ENCODE data around the gene LDAH.
"Not testable (repeated sequence)": the region's sequence is repeated elsewhere in the genome, so short reads cannot be mapped to it uniquely, and the experiment has no call there.

LDAH gene

DNA sequence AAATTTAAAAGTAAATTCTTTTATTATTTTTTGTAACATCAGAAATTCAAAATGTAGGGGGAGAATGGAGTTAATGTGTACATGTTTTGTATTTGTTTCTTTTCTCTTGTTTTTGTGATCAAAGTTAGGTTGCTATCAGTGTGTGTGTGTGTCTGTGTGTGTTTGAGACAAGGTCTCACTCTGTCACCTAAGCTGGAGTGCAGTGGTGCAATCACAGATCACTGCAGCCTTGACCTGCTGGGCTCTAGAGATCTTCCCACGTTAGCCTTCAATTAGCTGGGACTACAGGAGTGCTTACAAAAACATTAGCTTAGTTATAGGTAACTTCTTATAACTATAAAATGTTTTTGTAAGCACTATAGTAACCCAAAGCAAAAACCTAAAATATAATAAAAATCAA, 105.3 kb downstream of the LDAH start:
- no peak for DNase-seq

DNA sequence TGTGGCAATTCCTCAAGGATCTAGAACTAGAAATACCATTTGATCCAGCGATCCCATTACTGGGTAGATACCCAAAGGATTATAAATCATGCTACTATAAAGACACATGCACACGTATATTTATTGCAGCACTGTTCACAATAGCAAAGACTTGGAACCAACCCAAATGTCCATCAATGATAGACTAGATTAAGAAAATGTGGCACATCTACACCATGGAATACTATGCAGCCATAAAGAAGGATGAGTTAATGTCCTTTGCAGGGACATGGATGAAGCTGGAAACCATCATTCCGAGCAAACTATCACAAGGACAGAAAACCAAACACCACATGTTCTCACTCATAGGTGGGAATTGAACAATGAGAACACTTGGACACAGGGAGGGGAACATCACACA, 106.7 kb downstream of the LDAH start:
- not testable (repeated sequence) for DNase-seq

DNA sequence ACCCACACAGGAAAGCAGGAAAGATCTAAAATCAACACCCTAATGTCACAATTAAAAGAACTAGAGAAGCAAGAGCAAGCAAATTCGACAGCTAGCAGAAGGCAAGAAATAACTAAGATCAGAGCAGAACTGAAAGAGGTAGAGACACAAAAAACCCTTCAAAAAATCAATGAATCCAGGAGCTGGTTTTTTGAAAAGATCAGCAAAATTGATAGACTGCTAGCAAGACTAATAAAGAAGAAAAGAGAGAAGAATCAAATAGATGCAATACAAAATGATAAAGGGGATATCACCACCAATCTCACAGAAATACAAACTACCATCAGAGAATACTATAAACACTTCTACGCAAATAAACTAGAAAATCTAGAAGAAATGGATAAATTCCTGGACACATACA, 108.5 kb downstream of the LDAH start:
- DNase-seq, result not testable (repeated sequence)

DNA sequence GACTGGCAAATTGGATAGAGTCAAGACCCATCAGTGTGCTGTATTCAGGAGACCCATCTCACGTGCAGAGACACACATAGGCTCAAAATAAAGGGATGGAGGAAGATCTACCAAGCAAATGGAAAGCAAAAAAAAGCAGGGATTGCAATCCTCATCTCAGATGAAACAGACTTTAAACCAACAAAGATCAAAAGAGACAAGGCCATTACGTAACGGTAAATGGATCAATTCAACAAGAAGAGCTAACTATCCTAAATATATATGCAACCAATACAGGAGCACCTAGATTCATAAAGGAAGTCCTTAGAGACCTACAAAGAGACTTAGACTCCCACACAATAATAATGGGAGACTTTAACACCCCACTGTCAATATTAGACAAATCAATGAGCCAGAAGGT, 109.3 kb downstream of the LDAH start:
- not testable (repeated sequence) for DNase-seq

DNA sequence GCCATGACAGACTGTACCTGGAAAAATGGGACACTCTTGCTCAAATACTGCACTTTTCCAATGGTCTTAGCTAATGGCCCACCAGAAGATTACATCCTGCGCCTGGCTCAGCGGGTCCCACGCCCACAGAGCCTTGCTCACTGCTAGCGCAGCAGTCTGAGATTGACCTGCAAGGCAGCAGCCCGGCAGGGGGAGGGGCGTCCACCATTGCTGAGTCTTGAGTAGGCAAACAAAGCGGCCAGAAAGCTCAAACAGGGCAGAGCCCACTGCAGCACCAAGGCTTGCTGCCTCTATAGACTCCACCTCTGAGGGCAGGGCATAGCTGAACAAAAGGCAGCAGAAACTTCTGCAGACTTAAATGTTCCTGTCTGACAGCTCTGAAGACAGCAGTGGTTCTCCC, 111.3 kb downstream of the LDAH start:
- not testable (repeated sequence) for DNase-seq

DNA sequence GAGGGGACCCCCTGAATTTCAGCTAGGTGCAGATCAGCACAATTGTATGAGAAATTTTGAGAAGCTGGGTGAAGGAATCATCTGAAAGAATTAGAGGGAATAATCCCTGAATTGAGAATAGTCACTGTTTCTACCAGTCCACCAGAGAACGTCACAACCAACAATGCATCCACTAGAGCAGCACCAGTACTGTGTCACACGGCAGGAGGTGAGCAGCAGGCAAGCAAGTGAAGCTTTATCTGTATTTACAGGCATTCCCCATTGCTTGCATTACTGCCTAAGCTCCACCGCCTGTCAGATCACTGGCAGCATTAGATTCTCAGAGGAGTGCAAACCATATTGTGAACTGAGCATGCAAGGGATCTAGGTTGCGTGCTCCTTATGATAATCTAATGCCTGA, 115.3 kb downstream of the LDAH start:
- DNase-seq, result no peak

DNA sequence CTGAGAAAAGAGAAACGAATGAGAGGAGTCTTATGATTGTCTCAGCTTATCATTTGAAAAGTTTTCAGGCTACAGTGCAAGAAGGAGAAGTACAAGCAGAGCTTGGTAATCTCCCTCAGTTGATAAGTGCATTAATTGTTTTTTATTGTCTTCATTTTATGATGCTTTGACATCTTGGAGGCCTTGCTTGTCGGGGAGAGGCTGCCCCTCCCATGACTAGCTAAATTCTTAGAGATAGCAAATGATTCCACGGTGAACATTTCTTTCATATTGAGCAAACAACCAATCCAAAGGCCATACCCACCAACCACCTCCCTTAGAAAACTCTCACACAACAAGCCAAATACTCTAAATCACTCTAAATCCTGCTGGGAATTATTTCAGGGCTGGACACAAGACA, 116.1 kb downstream of the LDAH start:
- no peak for DNase-seq

DNA sequence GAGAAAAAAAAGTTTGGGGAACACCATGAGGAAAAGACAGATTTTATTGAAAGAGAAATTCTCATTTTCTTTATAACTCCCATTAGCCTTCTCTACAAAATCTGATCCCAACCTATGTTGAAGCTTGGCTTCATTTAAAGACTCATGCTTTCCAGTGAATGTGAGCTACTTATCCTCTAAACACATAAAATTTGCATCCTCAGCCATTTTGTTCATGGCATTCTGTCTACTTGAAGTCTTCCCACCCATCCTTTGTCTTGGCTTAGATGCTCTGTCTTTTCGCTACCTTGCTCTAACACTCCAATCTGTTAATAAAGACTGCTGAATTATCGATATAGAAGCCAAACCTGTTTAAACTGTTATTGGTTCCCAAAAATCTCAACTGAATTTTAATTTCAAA, 116.7 kb downstream of the LDAH start:
- DNase-seq, result no peak

DNA sequence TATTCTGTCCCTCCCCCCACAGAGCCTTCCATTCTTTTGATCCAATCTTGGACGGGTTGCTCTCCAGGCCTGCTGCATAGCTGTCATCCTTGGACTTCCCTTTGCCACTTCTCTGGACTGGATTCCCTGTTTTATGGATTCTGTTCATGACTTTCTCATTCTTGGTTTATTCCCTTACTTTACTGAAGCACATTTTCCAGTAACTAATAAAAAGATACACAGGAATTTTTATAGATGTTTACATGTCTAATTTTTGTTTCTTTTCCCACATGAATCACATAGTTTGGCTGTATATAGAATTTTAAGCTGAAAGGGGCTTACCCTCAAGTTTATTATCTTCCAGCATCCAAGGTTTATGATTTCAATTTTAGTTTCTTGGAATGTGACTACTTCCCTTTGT, 118.0 kb downstream of the LDAH start:
- no peak for DNase-seq

DNA sequence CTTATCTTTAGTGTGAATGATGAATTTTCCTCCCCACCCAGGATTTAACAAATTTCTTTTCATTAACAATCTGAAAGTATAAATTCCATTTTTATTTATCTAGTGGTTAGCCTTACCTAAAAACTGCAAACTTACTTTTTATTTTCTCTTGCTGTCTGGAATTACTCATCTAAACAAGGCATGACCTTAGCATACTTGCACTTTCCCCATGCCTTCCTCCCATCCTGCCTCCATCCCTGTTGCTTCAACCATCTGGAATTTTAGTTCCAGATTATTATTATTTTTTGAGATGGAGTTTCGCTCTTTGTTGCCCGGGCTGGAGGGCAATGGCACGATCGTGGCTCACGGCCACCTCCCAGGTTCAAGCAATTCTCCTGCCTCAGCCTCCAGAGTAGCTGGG, 120.3 kb downstream of the LDAH start:
- no peak for DNase-seq

DNA sequence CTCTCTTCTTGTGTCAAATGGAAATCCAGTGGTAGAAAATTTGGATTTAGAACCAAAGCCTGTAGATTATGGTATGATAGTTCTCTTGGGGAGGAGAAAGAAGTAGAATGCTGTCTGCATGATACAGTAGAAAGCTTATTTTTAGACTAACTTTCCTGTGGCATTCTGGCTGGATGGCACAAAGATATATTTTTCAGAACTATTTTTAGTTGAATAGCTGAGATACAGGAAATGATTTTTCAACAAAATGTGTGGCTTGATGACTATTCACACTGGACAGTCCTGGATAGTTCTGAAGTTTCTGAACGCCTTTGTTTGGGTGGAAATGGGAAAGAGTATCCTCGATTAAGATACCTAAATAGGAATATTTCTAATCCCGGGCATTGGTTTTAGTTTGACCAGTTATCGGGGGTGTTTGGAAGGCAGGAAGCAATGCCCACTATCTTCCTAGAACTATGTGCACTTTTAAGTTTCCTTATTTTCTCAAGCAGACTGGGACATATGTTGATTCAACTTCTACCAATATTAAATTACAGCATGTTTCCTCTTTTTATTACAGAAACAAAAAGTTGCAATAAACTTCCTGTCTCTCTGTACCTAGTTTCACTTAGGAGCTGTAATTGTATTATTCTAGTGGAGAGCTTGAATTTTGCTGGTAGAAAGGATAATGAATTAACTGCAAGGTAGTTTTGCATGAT, 123.8 kb downstream of the LDAH start:
- no peak for DNase-seq

DNA sequence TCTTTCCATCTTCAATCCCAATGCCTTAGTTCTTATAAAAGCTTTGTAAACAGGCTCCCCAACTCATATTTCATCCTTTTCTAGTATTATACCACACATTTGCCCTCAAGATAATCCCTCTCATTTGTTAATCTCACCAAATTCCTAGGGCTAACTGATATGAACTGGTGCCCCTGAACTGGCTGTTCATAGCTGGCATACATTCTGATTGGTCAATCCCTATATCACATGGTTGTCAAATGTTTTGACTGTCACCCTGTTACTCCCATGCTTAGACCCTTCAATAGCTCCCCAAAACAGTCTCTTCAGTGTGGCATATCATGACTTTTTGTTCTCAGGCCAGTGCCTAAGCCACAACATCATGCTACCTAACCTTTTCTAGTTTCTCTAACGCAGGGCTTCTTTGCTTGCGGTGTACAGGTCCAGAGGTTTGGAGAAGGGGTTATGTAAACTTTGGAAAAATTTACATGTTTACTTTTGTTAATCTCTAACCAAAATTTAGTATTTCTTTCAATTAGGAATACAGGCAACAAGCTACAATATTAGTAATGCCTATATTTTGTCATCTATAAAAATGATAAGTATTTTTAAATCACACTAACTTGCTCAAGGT, 125.5 kb downstream of the LDAH start:
- no peak for DNase-seq

DNA sequence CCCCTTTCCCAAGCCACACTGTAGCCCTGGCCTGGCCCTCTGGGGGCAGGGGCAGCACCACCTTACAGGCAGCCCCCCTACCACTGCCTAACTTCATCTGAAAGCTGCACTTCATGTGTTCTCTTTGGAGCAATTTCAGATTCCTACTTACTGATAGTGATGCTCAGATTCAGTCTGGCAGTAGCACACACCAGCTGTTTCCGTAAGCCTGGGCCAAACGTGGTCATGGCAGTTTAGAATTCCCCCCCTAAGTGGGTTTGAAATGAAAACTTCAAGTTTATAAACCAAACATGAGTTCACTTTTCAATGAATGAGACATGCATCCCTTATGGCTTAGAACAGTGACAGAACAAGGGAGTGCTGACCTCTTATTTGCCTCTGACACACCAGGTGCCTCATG, 126.5 kb downstream of the LDAH start:
- no peak for DNase-seq

DNA sequence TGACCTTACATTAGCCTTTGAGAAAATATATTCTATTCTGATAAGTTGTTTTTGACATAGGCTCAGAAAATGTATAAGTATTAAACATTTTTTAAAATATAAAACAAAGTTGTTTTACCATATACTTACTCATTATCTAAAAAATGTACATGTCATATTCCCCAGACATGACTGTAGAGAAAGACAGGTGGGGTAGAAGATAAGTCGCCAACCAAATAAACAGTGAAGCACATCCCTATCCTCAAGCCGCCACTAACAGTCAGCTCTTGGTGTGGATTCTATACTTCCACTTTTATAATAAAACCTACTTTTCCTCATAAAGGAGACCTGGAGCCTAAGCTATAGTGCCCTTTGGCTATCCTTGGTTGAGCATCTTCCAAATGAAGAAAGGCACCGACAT, 129.6 kb downstream of the LDAH start:
- DNase-seq, result no peak

DNA sequence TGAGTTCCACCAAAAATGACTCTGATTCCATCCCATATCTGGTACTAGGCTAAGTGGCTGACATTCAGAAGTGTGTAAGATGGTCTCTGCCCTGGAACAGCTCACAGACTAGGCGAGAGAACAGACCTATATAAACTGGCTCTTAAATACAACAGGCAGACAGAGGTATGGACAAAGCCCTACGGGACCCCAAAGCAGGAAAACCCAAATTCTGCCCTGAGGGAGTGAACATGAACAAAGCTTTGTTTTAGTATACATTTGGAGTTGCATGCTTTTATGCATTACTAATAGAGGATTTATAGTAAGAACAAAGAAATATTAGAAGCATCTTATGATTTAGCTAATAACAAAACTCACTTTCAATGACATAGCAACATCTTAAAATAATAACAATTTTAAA, 130.8 kb downstream of the LDAH start:
- DNase-seq, result no peak

DNA sequence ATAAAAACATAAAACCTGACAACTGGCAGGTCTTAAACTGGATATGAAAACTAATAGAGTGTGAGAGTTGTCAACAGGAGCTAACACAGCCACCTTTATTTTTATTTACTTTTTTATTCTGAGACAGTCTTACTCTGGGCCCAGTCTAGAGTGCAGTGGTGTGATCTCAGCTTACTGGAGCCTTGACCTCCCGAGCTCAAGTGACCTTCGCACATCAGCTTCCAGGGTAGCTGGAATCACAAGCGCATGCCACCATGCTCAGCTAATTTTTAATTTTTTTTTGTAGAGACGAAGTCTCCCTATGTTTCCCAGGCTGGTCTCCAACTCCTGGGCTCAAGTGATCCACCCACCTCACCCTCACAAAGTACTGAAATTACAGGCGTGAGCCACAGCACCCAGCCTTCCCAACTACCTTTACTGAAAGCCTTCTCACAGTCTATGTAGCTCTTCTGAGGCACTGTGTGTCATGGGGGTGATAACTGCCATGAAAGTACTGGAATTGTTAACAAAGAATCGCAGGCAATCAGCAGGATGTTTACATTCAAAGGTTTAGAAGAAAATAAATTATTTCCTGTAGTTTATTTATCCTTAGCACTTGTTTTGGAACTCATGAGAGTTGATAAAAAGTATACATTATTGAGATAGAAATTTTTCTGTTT, 131.7 kb downstream of the LDAH start:
- no peak for DNase-seq

DNA sequence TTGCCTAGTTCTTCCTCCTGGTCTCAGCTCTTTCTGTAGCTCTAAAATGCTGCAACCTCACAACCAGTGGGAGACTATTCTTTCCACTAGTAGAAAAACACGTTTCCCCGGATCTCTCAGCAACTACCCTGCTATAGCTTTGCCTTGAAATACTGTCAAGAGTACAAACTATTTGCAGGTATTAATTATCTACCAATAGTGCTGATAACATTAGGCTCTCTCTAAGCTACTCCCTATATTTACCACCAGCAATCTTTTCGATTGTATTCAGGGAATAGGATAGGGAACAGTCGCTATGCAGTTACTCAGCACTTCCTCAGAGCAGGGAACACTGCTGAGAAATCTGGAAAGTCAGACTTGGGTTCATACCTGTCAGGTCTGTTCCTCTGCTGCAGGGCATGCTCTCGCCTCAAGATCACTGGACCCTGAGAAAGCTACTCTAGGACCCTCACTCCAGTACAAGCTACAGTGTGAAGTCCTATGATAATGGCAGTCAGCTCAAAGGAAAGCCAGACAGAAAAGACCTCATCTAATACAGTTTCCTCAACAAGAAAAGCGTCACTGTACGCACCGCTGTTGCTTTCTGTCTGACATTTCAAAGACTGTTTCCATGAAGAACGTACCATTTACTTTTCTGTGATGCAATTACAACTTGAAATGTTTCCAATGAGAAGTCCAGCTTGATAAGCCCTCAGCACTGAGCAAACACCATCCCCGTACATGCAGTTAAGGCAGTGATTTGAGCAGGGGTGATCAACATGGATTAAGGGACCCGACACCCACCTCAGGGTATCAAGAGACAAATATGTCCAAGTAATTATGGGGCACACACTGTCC, 133.3 kb downstream of the LDAH start:
- DNase-seq, result no peak

DNA sequence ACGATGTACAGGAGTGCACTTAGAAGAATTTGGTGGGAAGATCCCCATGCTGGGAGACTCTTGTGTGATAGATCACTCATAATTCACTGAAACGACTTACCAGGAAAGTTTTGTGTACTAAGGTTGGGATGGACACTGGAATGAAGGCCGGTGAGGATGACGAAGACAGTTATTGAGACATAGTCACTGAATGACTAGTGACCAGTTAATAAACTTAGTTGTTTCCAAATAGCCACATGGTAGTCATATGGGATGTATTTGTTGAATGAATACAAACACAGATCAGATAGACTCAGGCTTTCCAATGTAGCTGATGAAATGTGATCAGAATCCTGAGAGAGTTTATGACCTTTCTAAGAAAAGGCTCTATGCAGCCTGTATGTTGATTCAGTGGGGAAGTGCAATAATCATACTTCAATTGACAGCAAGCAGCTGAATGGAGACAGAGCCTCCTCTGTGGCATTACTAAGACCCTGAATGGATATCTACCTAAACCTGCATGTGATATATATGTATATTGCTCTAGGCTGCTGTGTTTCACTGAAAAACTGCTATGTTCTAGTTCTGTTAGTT, 135.6 kb downstream of the LDAH start:
- no peak for DNase-seq

DNA sequence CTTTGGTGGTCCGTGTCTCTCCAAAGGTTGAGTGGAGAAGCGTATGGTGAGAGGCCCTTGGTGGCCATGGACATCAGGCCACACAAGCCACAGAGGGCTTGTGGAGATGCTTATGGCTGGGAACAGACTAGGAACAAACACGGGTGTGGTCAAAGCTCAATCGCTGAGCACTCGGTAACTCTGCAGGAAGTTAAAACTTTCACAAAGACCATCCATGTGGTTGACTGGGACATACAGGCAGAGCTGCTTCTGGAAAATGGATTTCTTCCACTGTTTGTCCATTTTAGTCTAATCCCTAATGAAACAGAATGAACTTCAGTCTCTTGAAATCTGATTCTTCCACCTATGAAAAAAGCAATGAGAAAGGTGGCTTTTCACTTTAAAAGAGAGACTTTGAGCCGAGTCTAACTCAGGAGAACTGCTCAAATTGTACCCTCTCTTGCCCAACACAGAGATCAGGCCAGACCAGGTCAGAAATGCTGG, 138.3 kb downstream of the LDAH start:
- DNase-seq, result no peak

DNA sequence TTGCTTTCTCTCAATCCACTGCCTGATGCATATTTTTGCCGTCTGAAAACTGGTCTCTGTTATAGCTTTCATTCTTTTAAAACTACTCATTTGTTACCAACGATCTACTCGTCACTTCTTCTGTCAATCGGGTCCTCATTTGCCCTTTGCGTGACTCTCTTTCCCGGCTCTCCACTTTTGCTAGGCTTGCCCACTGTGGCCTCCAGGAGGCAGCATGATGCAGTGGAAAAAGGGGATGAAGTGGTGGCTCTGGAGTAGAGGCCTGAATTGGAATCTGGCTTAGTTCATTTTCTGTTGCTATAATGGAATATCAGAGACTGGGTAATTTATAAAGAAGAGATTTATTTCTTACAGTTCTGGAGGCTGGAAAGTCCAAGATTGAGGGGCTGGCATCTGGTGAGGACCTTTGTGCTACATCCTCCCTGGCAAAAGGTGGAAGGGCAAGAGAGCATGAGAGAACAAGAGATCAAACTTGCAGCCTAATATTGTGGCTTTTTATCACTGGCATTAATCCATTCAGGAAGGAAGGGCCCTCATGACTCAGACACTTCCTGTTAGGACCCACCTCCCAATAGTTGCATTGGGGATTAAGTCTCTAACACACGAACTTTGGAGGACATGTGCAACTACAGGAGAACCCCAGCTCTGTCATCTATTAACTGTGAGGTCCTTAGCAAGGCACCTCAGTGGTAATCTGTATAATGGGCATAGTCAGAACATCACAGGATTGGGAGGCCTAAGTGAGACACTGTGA, 140.6 kb downstream of the LDAH start:
- no peak for DNase-seq

DNA sequence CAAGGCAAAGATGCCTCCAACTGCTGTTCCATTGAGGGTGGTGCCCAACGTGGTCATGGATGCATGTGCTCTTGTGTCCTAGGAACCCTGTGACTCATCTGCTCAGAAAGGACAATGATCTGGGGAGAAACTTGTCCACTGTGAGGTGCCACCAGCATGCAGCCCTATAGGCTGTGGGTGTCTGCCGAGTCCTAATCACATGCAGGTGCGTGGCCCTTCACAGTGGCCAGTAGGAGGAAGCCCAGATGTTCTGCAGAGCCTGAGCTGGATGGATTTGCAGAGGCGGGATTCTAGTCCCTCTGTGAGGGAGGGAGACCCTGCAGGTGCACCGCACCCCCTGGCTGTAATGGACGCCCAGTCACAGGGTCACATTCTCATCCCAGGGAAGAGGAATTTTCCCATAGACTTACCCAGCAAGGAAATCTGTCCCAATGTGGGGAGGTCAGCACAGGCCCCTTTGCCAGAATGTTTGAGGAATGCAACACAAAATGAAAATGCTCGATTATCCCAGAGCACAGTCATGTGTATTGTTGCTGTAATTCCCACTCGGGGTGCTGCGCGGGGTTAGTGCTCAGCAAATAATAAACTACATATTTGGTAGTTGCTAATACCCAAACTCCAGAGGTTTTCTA, 142.0 kb downstream of the LDAH start:
- no peak for DNase-seq

DNA sequence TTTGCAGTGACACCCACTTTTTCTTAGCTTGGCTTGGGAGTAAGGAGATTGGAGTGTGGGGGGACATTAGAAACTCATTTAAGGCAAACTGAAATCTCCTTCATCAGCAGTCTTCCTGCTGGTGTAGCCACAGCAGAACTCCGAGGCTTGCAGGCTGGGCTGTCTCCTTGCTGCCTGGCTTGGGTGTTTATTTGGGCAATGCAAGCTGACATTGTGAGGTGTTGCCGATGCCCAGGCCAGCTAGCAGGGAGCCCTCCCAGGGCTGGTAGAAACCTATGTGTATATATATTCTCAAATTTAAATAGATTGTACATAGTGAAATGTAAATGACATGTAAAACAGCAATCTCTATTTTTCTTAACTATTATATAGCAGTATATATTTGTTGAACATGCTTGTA, 144.1 kb downstream of the LDAH start:
- no peak for DNase-seq

All from activated CD4-positive, alpha-beta T cell treated with anti-CD3 and anti-CD28 coated beads for 4 hours (primary cell).